Stimulated activated CD4-positive, alpha-beta T cell treated with anti-CD3 and anti-CD28 coated beads, Interleukin-1b, Interleukin-23, amount 100 ng/mL, for 48 hours (primary cell): ENCODE results near the gene GPR61.

Source experiments
- DNase-seq: peaks from one replicate; pipeline ENCODE4 v3.0.0-alpha.2; 2020

Gene GPR61

DNA sequence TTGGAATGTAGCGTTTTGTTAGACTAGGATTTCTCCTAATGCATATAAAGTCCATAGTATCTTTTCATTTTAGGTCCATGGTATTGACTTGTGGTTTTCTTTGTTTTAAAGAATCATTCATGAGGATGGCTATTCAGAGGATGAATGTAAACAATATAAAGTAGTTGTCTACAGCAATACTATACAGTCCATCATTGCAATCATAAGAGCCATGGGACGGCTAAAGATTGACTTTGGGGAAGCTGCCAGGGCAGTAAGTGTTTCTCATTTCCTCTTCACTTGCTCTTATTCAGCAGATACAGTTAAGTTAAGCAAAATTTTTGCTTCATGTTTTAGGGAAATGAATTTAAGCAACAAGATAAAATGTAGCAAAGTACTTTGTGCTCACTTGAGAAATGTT is 34.1 kb downstream of the GPR61 start:
- no peak for DNase-seq

DNA sequence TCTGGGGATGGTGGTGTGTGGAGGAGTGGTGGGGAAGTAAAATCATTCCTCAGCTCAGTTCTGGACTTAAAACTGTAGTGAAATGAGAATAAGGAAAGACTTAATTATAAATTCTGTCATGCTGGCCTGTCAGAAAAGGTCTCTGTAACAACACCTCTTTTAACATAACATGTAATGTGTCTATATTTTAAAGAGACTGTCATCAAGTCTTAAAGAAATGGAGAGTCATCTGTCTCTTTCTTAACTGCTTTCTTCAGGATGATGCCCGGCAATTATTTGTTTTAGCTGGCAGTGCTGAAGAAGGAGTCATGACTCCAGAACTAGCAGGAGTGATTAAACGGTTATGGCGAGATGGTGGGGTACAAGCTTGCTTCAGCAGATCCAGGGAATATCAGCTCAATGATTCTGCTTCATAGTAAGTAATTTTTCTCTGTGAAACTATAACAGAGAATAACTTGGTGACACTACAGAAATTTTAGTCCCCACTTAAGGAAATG is 39.3 kb downstream of the GPR61 start:
- no peak for DNase-seq

DNA sequence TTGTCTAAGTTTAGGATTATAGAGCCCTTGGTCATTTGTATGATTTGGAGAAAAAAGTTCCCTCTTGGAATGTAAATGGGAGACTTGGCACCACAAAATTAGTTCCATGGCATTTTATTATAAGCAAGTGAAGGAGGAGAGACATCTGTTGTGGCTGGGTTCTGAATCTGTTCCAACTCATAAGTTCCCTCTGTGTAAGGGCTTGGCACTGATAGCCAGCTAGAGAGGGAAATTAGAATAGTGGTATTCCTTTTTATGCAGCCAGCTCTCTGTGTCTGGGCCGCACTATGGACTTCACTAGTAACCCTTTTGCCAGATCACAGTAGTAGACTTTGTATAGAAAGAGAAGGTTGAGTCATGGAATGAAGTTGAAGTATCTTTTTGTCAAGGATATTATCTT is 39.8 kb downstream of the GPR61 start:
- no peak for DNase-seq

DNA sequence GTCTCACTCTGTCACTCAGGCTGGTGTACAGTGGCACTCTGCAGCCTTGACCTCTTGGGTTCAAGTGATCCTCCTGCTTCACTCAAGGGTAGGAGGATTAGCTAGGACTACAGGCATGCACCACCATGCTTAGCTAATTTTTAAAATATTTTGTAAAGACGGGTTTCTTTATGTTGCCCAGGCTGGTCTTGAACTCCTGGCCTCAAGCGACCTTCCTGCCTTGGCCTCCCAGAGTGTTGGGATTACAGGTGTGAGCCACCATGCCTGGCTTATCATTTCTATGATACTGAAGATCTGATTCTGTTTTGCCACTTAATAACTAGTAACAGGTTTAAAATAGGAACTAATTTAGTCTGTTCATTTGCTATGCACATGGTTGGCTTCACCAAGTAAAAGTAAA is 42.3 kb downstream of the GPR61 start:
- no peak for DNase-seq

DNA sequence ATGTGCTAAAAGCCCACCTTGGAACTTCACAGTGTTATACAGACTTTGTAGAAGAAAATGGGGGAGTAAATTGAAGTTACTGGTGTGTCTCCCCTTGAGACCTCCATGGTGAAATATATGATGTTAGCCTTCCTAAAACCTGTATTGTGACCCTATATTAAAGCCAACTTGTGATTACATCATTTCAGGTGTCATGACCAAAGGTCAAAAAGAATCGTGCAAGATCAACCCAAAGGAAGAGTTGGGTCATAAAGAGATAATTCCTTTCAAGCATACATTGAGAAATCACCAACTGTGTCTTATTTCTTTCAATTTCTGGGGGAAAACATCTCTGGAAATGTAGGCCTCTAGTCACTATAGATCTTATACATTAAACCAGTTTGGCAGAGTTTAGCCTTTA is 45.1 kb downstream of the GPR61 start:
- DNase-seq: no peak

DNA sequence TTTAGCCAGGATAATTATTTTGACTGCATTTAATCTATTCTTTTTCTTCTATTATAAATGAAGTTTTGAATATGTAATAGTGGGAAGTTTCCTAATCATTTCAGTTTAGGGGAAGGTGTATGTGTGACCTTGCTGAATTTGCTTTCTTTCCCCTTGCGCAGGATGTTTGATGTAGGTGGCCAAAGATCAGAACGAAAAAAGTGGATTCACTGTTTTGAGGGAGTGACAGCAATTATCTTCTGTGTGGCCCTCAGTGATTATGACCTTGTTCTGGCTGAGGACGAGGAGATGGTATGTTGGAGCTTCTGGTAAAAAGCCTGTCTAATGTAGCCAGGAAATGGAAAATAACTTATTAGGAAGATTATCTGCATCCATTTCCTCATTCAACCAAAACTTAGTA is 46.4 kb downstream of the GPR61 start:
- DNase-seq: no peak

DNA sequence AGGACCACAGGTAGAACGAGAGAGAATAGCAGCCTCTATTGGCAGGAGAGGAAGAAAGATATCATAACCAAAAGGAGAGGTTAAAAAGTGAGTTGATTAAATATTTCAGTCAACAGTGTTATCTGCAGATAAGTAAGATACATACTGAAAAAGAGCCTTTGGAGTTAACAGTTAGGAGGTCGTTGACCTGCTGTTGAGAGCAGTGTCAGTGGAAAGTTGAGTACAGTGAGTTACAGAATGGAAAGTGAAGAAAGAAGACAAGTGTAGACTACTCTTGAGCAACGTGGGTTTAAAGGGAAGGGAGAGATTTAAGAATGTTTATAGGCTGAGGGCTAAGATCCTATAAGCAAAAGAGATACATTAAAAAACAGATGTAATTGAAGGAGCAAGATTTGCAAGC is 49.5 kb downstream of the GPR61 start:
- DNase-seq: no peak

DNA sequence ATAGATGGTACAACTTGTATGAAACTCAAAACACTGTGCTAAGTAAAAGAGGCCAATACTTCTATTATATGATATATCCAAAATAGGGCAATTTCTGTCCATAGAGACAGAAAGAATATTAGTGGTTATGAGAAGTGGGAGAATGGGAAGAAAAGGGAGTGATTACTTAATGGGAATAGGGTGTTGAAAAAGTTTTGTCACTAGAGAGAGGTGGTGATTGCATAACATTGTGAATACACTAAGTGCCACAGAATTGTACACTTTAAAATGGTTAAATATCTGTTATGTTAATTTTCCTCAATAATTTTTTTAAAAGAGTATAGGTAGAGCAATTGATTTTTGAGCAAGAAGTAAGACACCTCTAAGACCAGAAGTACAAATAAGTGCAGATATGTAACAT is 50.0 kb downstream of the GPR61 start:
- DNase-seq: no peak

DNA sequence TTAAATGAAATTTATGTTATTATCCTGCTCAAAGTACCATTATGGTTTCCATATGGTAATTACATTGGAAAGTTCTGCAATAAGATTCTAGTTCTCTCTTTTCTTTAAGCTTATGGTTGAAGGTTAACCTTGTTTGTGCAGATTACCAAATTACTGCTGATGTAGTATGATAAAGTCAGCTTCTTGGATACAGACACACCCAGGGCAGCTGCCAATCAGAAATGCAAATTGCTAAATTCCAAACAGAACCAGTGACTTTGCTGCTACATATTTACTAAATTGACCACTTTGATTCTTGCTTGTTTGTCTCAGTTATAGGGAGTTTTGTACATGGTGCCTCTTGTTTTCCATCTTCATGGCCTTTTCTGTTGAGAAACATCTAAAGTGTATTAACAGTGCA is 53.2 kb downstream of the GPR61 start:
- no peak for DNase-seq

DNA sequence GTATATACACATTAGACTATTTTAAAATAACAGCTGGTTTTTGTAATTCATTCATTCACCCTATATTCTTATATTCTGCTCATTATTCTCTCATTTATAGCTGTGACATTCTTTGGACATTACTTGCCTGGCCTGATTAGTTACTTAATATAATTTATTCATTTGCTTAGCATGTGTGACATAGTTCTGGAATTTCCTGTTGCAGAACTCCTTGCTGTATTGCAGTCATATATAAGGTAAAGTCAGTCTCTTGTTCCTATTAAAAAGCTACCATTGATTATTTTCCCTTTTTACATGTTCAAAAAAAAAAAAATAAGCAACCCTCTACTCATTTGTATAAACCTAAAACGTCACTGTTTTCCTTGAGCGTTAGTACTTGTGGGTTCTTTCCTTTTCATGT is 55.9 kb downstream of the GPR61 start:
- DNase-seq: no peak
